MCF 10A (cell line): ENCODE results near the gene RAD51. TPM values are rescaled to one million over a fixed set of nuclear protein-coding genes. Genes with fewer than 3 reads are reported as not detected.

Experiments used
- Bru-seq: library from RNA; stranded (reverse); fragments of 400-500 nt; gene quantifications from one replicate; lab custom pipeline; 2021; lab: Mats Ljungman, UMichigan
- BruChase-seq, 2 experiments: library from RNA; stranded (reverse); fragments of 400-500 nt; gene quantifications; one replicate each; lab custom pipeline; 2021; lab: Mats Ljungman, UMichigan
- BruUV-seq: library from RNA; stranded (reverse); fragments of 400-500 nt; replicated peaks from 2 replicates; lab custom pipeline; 2021; lab: Mats Ljungman, UMichigan
- CTCF ChIA-PET: fragments of 300-600 bp; sonication (Branson Sonifier 250); formaldehyde crosslinking; extraction: SDS; loops from one replicate; lab custom pipeline; 2021; ENCODE audit warnings: antibody characterized with exemption, inconsistent platforms; lab: Yijun Ruan, JAX
- POLR2A ChIA-PET: fragments of 300-600, 350-650 bp; sonication (Branson Sonifier 250); formaldehyde crosslinking; extraction: SDS; loops from one replicate; lab custom pipeline; 2020; ENCODE audit warnings: antibody characterized with exemption, inconsistent platforms; lab: Yijun Ruan, JAX
- DNase-seq: peaks from one replicate; pipeline ENCODE4 v3.0.0-alpha.2; 2018; ENCODE audit not compliant: unreplicated experiment
- H3K27ac Mint-ChIP-seq: one replicate; pipeline ENCODE4 v1.8.0; 2022; ENCODE audit warnings: mild to moderate bottlenecking, low read depth, mixed read lengths; ENCODE audit not compliant: unreplicated experiment
- H3K27me3 Mint-ChIP-seq: one replicate; pipeline ENCODE4 v1.8.0; 2022; ENCODE audit warnings: mixed read lengths; ENCODE audit not compliant: insufficient read depth, unreplicated experiment
- H3K36me3 Mint-ChIP-seq: one replicate; pipeline ENCODE4 v1.8.0; 2022; ENCODE audit warnings: mild to moderate bottlenecking, moderate library complexity, mixed read lengths; ENCODE audit not compliant: insufficient read depth, unreplicated experiment
- H3K4me1 Mint-ChIP-seq: one replicate; pipeline ENCODE4 v1.8.0; 2022; ENCODE audit warnings: mixed read lengths; ENCODE audit not compliant: insufficient read depth, unreplicated experiment
- H3K4me3 Mint-ChIP-seq: one replicate; pipeline ENCODE4 v1.8.0; 2022; ENCODE audit warnings: mild to moderate bottlenecking, moderate library complexity, mixed read lengths; ENCODE audit not compliant: unreplicated experiment
- H3K9me3 Mint-ChIP-seq: one replicate; pipeline ENCODE4 v1.8.0; 2022; ENCODE audit warnings: mixed read lengths; ENCODE audit not compliant: unreplicated experiment
- CTCF ChIP-seq: fragments of 200-600 bp; IDR thresholded peaks from one replicate; pipeline ENCODE4 v1.8.0; 2022; ENCODE audit warnings: antibody characterized with exemption, mild to moderate bottlenecking; ENCODE audit not compliant: unreplicated experiment
- intact Hi-C: fragments of 100-400 bp; cut with micrococcal nuclease; formaldehyde crosslinking; loops from 2 replicates; pipeline ENCODE4 v1.14.1; 2022
- long read RNA-seq: library from polyadenylated mRNA; stranded (forward); transcript quantifications from one replicate; pipeline ENCODE4 v2.0.0, GENCODE V29; 2022
- total RNA-seq: library from RNA; stranded (reverse); gene quantifications from 2 replicates; pipeline ENCODE4 v1.2.3, GENCODE V29; 2022

Gene RAD51
- total RNA-seq, result 6.1 and 7.1 TPM in 2 replicates
- Bru-seq, nascent RNA, result percentile 41 among the genes with signal in this experiment
- BruChase-seq, experiment 1, labeled RNA remaining after a 6-hour chase, result percentile 43 among the genes with signal in this experiment
- percentile 59 among the genes with signal in this experiment for BruChase-seq, experiment 2, labeled RNA remaining after a 2-hour chase
- long read RNA-seq, transcript RAD51-201 (10 exons, 2,449 nt), result major isoform, 12 of 20 reads
- long read RNA-seq, partial matches to known transcripts, result 0 of 20 reads
- long read RNA-seq, other reads (novel, unspliced or antisense), result 7 of 20 reads

GRCh38 chr15:40694688-40695468, at the start of gene RAD51:
TSS of gene RAD51 (plus strand) at chr15:40695174. CDS start at chr15:40698759, 3,585 bp downstream.
- peak within 1 kb of the TSS; percentile 96 for H3K4me3 Mint-ChIP-seq
- H3K9me3 Mint-ChIP-seq, result no peaks in the 10 kb centered on the region
- H3K36me3 Mint-ChIP-seq, result peaks cover 20% of the 10 kb centered on the region
- H3K27me3 Mint-ChIP-seq, result no peaks in the 10 kb centered on the region
- peaks cover 11% of the 10 kb centered on the region for H3K4me1 Mint-ChIP-seq
- POLR2A ChIA-PET, result interaction anchor here (0.5 to 3.9 kb wide), 37 partner anchors 9 to 713 kb away, joined by 3 to 26 read pairs (median 4); partner anchors contain the start of genes C15orf62, CCDC32, DNAJC17 and GCHFR
- CTCF ChIA-PET, result interaction anchor here (0.5 to 4.1 kb wide), 8 partner anchors 16 to 535 kb away, joined by 3 to 17 read pairs (median 3); partner anchors contain the start of genes EXD1 and VPS18
- BruUV-seq, result no TSS peak
- DNase-seq, result peak; percentile 94
- intact Hi-C loops, result loop anchor here (5.0 kb wide), 1 partner anchor 103 kb away; the partner anchor contains the start of gene KNL1
- no peak for TF ChIP-seq CTCF
- peak within 1 kb of the TSS; percentile 98 for H3K27ac Mint-ChIP-seq

- no peak for DNase-seq
- intact Hi-C loops, result no loop called here
- CTCF ChIA-PET, result interaction anchor here (0.5 to 0.7 kb wide), 2 partner anchors 16 to 372 kb away, joined by 3 to 4 read pairs; no protein-coding TSS in a partner anchor
- no peak for TF ChIP-seq CTCF
- POLR2A ChIA-PET, result interaction anchor here (1.7 kb wide), 1 partner anchor 21 kb away, joined by 5 read pairs; no protein-coding TSS in a partner anchor
- Mint-ChIP-seq H3K27me3 (no peaks in the 10 kb centered on the region), H3K36me3 (peaks cover 26% of the 10 kb centered on the region), H3K27ac (no peak overlapping the region), H3K9me3 (no peaks in the 10 kb centered on the region), H3K4me1 (no peaks in the 10 kb centered on the region), H3K4me3 (no peak overlapping the region)
- BruUV-seq, result no TSS peak
These were observed 47.5 kb upstream of the RAD51 start for GRCh38 chr15:40647523-40647922.

- Mint-ChIP-seq H3K36me3 (peaks cover 33% of the 10 kb centered on the region), H3K27me3 (no peaks in the 10 kb centered on the region), H3K27ac (no peak overlapping the region), H3K4me3 (no peak overlapping the region), H3K4me1 (no peaks in the 10 kb centered on the region), H3K9me3 (no peaks in the 10 kb centered on the region)
- intact Hi-C loops, result no loop called here
- no peak for DNase-seq
- ChIA-PET POLR2A (interaction anchor here (0.8 to 1.3 kb wide), 2 partner anchors 10 to 19 kb away, joined by 3 to 4 read pairs; no protein-coding TSS in a partner anchor), CTCF (interaction anchor here (0.6 to 0.7 kb wide), 2 partner anchors 70 to 643 kb away, joined by 3 read pairs; no protein-coding TSS in a partner anchor)
- TF ChIP-seq CTCF, result no peak
- BruUV-seq, result no TSS peak
These were observed 44.5 kb upstream of the RAD51 start for GRCh38 chr15:40650479-40650878.

GRCh38 chr15:40660686-40661085, 34.3 kb upstream of the RAD51 start:
- no peak for DNase-seq
- no peaks in the 10 kb centered on the region for H3K9me3 Mint-ChIP-seq
- POLR2A ChIA-PET, result no interaction called here
- no peaks in the 10 kb centered on the region for H3K4me1 Mint-ChIP-seq
- H3K4me3 Mint-ChIP-seq, result no peak overlapping the region
- no peaks in the 10 kb centered on the region for H3K27me3 Mint-ChIP-seq
- no TSS peak for BruUV-seq
- TF ChIP-seq CTCF, result no peak
- intact Hi-C loops, result no loop called here
- CTCF ChIA-PET, result no interaction called here
- no peak overlapping the region for H3K27ac Mint-ChIP-seq
- H3K36me3 Mint-ChIP-seq, result peaks cover 23% of the 10 kb centered on the region
